Fibroblast of the aortic adventitia (primary cell): ENCODE measurements around the gene GTPBP1. TPM values are rescaled to one million over a fixed set of nuclear protein-coding genes. Genes with fewer than 3 reads are reported as not detected.
A peak's percentile ranks its signal among the peaks of the same experiment; 100 is the strongest.

Source experiments
- DNase-seq: peaks from one replicate; pipeline ENCODE4 v3.0.0-alpha.2; 2010; ENCODE audit warnings: low read depth
- H3K4me3 ChIP-seq: 2 replicates; pipeline ENCODE4 v1.5.1; 2011; ENCODE audit warnings: low read depth, mild to moderate bottlenecking, control low read depth, low read length, moderate library complexity
- total RNA-seq: library from RNA; depleted of rRNA; stranded (reverse); fragments of >200 nt; gene quantifications from 2 replicates; pipeline ENCODE4 v1.2.3, GENCODE V29; 2012; ENCODE audit warnings: low replicate concordance
- TF ChIP-seq, protein P1 (sequence below): IDR thresholded peaks from 2 replicates; pipeline ENCODE4 v1.5.1; 2011; ENCODE audit warnings: mild to moderate bottlenecking, low read length, control low read depth, inconsistent platforms; ENCODE audit not compliant: insufficient read depth

Gene GTPBP1
- 19.6 and 26.8 TPM in 2 replicates for total RNA-seq

DNA sequence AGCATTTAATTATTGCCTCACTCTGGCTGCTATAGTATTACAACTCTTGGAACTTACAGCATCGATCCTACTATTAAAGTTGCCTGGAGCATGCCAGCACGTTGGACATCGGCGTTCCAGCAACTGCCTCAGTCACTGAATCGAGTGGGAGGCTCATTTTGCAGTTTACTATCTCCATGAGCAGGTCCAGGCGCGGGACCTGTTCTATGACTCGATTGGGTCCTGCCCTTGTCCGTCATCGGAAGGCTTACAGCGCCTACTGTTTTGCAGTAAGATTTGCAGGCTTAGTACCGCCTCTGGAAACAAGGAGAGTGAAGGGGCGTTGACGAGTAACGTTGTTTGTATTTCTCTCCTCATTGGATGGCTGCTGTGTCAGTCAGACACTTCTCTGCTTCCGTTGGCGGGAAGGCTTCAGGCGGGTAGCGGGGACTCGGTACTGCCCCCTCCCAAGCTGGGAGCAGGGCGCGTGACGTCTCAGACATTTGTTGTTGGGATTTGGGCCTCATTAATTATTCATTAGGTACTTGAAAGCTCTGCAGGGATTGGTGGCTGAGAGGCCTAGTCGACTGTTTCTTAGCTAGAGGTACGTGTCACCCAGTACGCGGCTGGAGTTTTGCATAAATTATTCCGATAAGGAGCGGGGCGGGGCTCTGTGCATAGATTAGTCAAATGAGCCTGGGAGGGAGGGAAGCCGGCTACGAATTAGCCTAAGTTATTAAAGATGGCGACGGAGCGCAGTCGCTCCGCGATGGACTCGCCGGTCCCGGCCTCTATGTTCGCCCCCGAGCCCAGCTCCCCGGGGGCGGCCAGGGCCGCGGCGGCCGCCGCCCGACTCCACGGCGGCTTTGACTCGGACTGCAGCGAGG is at the start of gene GTPBP1:
TSS of gene GTPBP1 (plus strand) at position 710 of the 866 bp plus-strand sequence. CDS start at position 722, 12 bp downstream.
- DNase-seq, result peak; percentile 100
- peak within 1 kb of the TSS; percentile 83 for H3K4me3 ChIP-seq
- TF ChIP-seq, protein P1, sequence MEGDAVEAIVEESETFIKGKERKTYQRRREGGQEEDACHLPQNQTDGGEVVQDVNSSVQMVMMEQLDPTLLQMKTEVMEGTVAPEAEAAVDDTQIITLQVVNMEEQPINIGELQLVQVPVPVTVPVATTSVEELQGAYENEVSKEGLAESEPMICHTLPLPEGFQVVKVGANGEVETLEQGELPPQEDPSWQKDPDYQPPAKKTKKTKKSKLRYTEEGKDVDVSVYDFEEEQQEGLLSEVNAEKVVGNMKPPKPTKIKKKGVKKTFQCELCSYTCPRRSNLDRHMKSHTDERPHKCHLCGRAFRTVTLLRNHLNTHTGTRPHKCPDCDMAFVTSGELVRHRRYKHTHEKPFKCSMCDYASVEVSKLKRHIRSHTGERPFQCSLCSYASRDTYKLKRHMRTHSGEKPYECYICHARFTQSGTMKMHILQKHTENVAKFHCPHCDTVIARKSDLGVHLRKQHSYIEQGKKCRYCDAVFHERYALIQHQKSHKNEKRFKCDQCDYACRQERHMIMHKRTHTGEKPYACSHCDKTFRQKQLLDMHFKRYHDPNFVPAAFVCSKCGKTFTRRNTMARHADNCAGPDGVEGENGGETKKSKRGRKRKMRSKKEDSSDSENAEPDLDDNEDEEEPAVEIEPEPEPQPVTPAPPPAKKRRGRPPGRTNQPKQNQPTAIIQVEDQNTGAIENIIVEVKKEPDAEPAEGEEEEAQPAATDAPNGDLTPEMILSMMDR, result peak; percentile 19

DNA sequence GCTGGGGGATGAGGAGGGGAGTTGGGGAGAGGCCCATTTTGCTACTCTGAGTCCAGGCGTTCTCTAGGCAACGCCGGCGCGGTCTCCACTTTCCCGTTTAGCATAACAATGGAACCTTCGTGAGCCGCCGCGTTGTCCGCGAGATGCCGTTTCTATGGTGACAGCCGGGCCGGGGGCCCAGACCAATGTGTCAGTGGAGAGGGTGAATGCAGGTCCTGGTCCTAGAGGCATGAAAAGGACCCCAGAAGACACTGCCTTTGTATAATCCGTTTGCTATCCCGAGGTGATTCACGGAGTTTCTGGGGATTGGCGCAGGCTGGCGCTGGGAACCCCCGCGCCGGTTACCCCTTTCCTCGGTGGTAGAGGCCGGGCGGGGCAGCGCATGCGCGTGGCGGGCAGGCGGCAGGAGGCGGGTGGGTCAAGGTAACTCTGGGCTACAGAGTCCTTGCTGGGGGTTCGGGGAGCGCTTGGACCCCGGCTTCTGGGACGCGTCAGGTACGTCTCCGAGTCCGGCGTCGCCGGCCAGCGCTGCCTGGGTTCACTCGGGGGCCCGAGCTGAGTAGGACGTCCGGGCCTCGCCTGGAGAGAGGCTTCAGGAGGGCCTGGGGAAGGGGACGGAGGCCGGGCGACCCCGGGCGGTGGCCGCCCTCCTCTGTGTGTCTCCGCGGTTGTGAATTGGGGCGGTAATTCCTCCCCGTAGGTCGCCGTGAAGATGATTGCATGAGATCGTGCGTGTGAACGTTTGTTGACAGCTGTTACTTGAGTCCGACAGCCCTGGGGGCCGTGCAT is 49.3 kb upstream of the GTPBP1 start, which contains the start of the genes CBY1 and FAM227A:
TSS of gene CBY1 (plus strand) at position 383 of the 789 bp plus-strand sequence. CDS start 11,417 bp downstream, outside the sequence.
TSS of gene FAM227A (minus strand) at position 137 of the 789 bp plus-strand sequence. CDS start 6,224 bp downstream, outside the sequence.
- peak; percentile 86 for DNase-seq
- H3K4me3 ChIP-seq, result peak within 1 kb of the TSS; percentile 86
- TF ChIP-seq, protein P1, result no peak

DNA sequence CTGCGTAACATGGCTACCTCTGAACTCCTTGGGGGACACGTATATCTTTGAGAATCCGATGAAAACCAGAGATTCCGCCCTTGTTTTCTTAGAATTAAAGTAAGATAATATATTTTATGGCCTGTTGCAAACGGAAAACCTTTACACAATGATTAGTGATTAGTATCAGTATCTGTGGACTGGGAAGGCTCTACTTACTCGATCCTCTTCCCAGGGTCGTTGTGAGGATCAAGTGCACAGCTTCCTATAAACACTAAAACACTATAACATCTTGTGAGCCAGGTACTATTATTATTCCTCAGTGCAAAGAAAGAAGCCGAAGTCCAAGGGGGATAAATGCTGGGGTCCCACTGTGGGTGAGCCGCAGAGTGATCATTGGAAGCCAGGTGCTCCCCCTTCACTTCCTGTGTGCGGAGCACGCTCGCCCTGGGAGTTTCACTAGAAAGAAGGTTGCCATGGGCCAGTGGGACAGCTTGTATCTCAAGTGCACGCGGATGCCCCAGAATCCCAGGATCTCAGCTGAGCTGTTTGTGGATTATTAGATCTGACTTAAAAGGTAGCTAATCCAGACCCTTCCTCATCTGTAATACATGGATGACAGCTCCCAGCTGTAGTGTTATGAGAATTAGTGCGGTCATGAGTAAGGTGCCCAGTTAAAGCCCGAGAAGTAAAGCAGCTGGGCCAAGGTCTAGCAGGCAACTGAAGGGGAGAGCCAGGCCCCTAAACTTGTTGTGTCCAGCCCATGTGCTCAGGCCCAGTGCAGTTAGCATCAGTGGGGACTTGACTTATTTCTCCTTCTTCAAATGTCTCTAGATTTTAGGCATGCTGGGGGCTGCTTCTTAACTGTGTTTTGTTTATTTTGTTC is 48.5 kb upstream of the GTPBP1 start:
- TF ChIP-seq, protein P1, result no peak
- peak; percentile 3 for DNase-seq

DNA sequence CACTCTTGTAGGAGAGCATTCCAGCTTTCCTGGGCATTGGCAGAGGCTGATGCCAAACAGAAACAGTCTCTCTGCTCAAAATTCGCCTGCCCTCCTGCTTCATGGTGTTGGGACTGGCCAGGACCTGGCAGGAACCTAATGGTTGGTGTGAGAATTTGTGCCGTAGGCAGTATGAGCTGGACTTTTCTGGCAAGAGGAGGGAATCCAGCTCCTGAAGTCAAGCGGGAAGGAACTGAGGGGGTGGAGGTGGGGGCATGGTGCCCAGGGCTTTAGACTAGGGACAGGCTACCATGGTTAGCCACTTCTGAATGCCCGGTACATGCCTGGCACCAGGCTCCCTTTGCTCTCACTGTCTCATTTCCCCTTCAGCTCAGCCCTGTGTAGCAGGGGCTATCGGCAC is 30.9 kb upstream of the GTPBP1 start:
- TF ChIP-seq, protein P1, result no peak
- no peak for DNase-seq
- H3K4me3 ChIP-seq, result no peak overlapping the region

More for the DNA sequence above, 48.5 kb upstream of the GTPBP1 start:
- H3K4me3 ChIP-seq, result peak overlapping the region; percentile 86

DNA sequence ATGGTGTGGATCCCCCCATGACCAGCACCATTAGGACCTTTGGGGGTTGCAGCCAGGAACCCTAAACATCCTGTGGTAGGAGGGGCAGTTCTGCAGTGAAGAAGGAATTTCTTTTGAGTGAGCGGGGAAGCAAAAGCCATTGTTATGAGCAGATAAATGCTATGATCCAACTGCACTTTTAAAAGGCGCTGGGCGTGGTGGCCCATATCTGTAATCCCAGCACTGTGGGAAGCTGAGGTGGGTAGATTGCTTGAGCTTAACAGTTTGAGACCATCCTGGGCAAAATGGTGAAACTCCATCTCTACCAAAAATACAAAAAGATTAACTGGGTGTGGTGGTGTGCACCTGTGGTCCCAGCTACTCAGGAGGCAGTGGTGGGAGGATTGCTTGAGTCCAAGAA is 29.9 kb upstream of the GTPBP1 start:
- H3K4me3 ChIP-seq, result no peak overlapping the region
- no peak for DNase-seq
- TF ChIP-seq, protein P1, result no peak
